ENCODE data around the gene TEKT1.

GRCh38 chr17:6799738-6800137, 31.8 kb downstream of the TEKT1 start:
- TF ChIP-seq CTCF (IDR thresholded peaks at IDR 0.05) (no peak), SIN3A (IDR thresholded peaks at IDR 0.05; ENCODE audit: borderline replicate concordance, insufficient read depth, low read depth, low read length) (no peak)
- TF ChIP-seq, protein P1, sequence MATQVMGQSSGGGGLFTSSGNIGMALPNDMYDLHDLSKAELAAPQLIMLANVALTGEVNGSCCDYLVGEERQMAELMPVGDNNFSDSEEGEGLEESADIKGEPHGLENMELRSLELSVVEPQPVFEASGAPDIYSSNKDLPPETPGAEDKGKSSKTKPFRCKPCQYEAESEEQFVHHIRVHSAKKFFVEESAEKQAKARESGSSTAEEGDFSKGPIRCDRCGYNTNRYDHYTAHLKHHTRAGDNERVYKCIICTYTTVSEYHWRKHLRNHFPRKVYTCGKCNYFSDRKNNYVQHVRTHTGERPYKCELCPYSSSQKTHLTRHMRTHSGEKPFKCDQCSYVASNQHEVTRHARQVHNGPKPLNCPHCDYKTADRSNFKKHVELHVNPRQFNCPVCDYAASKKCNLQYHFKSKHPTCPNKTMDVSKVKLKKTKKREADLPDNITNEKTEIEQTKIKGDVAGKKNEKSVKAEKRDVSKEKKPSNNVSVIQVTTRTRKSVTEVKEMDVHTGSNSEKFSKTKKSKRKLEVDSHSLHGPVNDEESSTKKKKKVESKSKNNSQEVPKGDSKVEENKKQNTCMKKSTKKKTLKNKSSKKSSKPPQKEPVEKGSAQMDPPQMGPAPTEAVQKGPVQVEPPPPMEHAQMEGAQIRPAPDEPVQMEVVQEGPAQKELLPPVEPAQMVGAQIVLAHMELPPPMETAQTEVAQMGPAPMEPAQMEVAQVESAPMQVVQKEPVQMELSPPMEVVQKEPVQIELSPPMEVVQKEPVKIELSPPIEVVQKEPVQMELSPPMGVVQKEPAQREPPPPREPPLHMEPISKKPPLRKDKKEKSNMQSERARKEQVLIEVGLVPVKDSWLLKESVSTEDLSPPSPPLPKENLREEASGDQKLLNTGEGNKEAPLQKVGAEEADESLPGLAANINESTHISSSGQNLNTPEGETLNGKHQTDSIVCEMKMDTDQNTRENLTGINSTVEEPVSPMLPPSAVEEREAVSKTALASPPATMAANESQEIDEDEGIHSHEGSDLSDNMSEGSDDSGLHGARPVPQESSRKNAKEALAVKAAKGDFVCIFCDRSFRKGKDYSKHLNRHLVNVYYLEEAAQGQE (IDR thresholded peaks at IDR 0.05; ENCODE audit: insufficient read depth in 1 of 2, low read depth in 2 of 2, low read length in 1 of 2) = no peak
